ENCODE measurements around the gene ACOT7. TPM values are rescaled to one million over a fixed set of nuclear protein-coding genes. Genes with fewer than 3 reads are reported as not detected.
"Not testable (repeated sequence)": the region's sequence is repeated elsewhere in the genome, so short reads cannot be mapped to it uniquely, and the experiment has no call there.

ACOT7 gene
- total and polyA plus RNA-seq, 10 donors: 10.6 to 31.5 (median 20.3) TPM

GRCh38 chr1:6220236-6220635, 173.3 kb downstream of the ACOT7 start:
- TF ChIP-seq POLR2A (IDR thresholded peaks at IDR 0.05): no peak
- no peak for TF ChIP-seq CTCF (IDR thresholded peaks at IDR 0.05 in 8 of 11, conservative IDR thresholded peaks at IDR 0.05 in 3 of 11)
- no peak for TF ChIP-seq POLR2AphosphoS5 (IDR thresholded peaks at IDR 0.05)
- no peak overlapping the region for H3K4me3 ChIP-seq
- no peaks in the 10 kb centered on the region for H3K9me3 ChIP-seq
- intact Hi-C loops (cut with DNase I; ENCODE audit: low total_unique reads): no loop called here
- no peak overlapping the region for H3K27ac ChIP-seq
- H3K36me3 ChIP-seq: peaks cover 0 to 53% (median 28%) of the 10 kb centered on the region in 6 donors
- DNase-seq: no peak
- 90 to 94% (median 91%) methylated on average over 8 of the region's 8 CpGs for WGBS, 5 donors
- no peaks in the 10 kb centered on the region for H3K27me3 ChIP-seq (replicated peaks in 1 of 7)
- H3K4me1 ChIP-seq: peaks cover 0 to 14% (median 1%) of the 10 kb centered on the region in 6 donors

DNA sequence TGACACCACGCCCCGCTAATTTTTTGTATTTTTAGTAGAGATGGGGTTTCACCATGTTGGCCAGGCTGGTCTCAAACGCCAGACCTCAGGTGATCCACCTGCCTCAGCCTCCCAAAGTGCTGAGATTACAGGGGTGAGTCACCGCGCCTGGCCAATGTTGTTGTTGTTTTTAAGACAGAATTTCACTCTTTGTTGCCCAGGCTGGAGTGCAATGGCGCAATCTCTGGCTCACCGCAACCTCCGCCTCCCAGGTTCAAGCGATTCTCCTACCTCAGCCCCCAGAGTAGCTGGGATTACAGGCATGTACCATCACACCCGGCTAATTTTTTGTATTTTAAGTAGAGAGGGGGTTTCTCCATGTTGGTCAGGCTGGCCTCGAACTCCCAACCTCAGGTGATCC, 173.9 kb downstream of the ACOT7 start:
- H3K27me3 ChIP-seq (replicated peaks in 1 of 7); intact Hi-C loops (cut with DNase I; ENCODE audit: low total_unique reads); H3K9me3 ChIP-seq; H3K27ac ChIP-seq; DNase-seq; H3K4me3 ChIP-seq: not testable (repeated sequence)
- H3K36me3 ChIP-seq: peaks cover 0 to 47% (median 22%) of the 10 kb centered on the region in 6 donors
- 86 to 92% (median 92%) methylated on average over 11 of the region's 11 CpGs for WGBS, 5 donors
- H3K4me1 ChIP-seq: peaks cover 0 to 14% (median 1%) of the 10 kb centered on the region in 6 donors

DNA sequence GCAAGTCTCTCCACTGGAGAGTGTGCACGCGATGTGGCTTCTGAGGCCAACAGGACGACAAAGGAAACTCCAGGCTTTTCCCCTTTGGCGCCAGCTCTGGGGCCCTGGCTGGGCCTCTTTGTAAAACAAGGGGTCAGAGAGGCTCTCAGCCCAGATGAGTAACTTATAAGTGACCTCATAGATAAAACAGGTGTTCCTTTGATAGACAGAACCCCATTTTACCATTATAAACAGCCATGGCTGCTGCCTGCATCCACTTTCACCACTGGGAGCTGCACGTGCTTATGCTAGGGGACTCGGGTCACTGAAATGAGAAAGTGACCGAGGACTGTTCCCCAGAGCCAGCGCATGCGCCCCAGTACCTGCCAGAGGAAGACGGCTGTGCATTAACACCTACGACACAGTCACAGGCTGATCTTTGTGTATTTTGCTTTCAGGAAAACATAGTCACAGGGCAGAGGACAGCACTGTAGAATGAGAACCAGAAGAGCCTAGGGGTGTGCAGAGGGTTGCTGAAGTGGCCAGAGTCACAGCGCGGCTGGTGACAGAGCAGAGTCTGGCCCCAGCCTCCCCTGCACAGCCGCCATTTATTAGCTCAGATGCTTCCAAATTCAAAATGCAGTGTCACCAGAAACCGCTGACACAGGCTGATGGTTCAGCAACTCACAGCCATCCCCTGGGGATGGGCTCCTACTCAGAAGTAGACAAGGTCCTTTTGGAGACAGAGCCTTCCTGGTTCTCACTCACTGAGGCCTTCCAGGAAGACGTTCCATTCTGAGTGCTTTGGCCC, 175.0 kb downstream of the ACOT7 start:
- Histone ChIP-seq H3K36me3 (peaks cover 0 to 36% (median 11%) of the 10 kb centered on the region in 6 donors), H3K27ac (no peak overlapping the region), H3K4me1 (peaks cover 0 to 14% (median 1%) of the 10 kb centered on the region in 6 donors), H3K9me3 (no peaks in the 10 kb centered on the region), H3K4me3 (no peak overlapping the region), H3K27me3 (replicated peaks in 1 of 7) (no peaks in the 10 kb centered on the region)
- no peak for DNase-seq
- 86 to 92% (median 87%) methylated on average over 16 of the region's 16 CpGs for WGBS, 5 donors
- TF ChIP-seq POLR2AphosphoS5 (IDR thresholded peaks at IDR 0.05) (no peak), CTCF (IDR thresholded peaks at IDR 0.05 in 8 of 11, conservative IDR thresholded peaks at IDR 0.05 in 3 of 11) (no peak), POLR2A (IDR thresholded peaks at IDR 0.05) (no peak)
- intact Hi-C loops (cut with DNase I; ENCODE audit: low total_unique reads): no loop called here

Small RNA genes lying within 50 kb of the gene (microRNA-seq; reads per million reads assigned to microRNA genes)
- gene MIR4252: 0 reads per million in 3 donors

Small RNA genes lying within 50 kb of the gene (small RNA-seq; reads per million reads assigned to genes)
- 0 reads per million in 4 donors for gene MIR4252

Other genes with a start within 250 kb of the ACOT7 start
- gene CHD5, start 213.4 kb downstream of the ACOT7 start, total RNA-seq: under 1 TPM; 0.09 to 0.44 (median 0.17) TPM
- under 1 TPM; 0.04 to 0.10 (median 0.08) TPM for gene CHD5, start 213.4 kb downstream of the ACOT7 start, polyA plus RNA-seq
- gene RPL22, start 194.2 kb downstream of the ACOT7 start, total RNA-seq: 100 to 1,000 TPM; 106 to 424 (median 304) TPM
- 1,000 to 10,000 TPM in 2 of 3 donors, 100 to 1,000 TPM in 1; 500 to 1,105 (median 1,034) TPM for gene RPL22, start 194.2 kb downstream of the ACOT7 start, polyA plus RNA-seq
- 10 to 100 TPM in 2 of 7 donors, 1 to 10 TPM in 5; 4.2 to 12.5 (median 6.5) TPM for gene RNF207, start 187.6 kb downstream of the ACOT7 start, total RNA-seq
- gene RNF207, start 187.6 kb downstream of the ACOT7 start, polyA plus RNA-seq: 1 to 10 TPM; 2.8 to 6.2 (median 5.3) TPM
- gene ICMT, start 157.8 kb downstream of the ACOT7 start, total RNA-seq: 10 to 100 TPM; 19.8 to 34.6 (median 30.7) TPM
- 10 to 100 TPM in 1 of 3 donors, 1 to 10 TPM in 2; 5.2 to 13.3 (median 8.3) TPM for gene ICMT, start 157.8 kb downstream of the ACOT7 start, polyA plus RNA-seq
- gene HES3, start 149.6 kb downstream of the ACOT7 start, total RNA-seq: not detected
- gene HES3, start 149.6 kb downstream of the ACOT7 start, polyA plus RNA-seq: not detected
- gene GPR153, start 132.7 kb downstream of the ACOT7 start, total RNA-seq: 10 to 100 TPM in 6 of 7 donors, 1 to 10 TPM in 1; 7.1 to 26.6 (median 12.9) TPM
- gene GPR153, start 132.7 kb downstream of the ACOT7 start, polyA plus RNA-seq: 1 to 10 TPM; 2.1 to 5.7 (median 2.5) TPM
- gene HES2, start 26.2 kb upstream of the ACOT7 start, total RNA-seq: under 1 TPM in 2 of 7 donors, not detected in 5; 0.22 to 0.26 TPM
- 1 to 10 TPM in 1 of 3 donors, under 1 TPM in 1, not detected in 1; 0.02 to 1.3 TPM for gene HES2, start 26.2 kb upstream of the ACOT7 start, polyA plus RNA-seq
- gene ESPN, start 31.0 kb upstream of the ACOT7 start, total RNA-seq: 1 to 10 TPM in 4 of 7 donors, under 1 TPM in 2, not detected in 1; 0.43 to 6.0 (median 1.5) TPM
- gene ESPN, start 31.0 kb upstream of the ACOT7 start, polyA plus RNA-seq: under 1 TPM; 0.26 to 0.54 (median 0.50) TPM
- 100 to 1,000 TPM in 1 of 7 donors, 10 to 100 TPM in 6; 39.7 to 103 (median 65.4) TPM for gene TNFRSF25, start 72.4 kb upstream of the ACOT7 start, total RNA-seq
- gene TNFRSF25, start 72.4 kb upstream of the ACOT7 start, polyA plus RNA-seq: 100 to 1,000 TPM in 2 of 3 donors, 10 to 100 TPM in 1; 30.9 to 147 (median 102) TPM
- 100 to 1,000 TPM in 1 of 7 donors, 10 to 100 TPM in 6; 34.7 to 120 (median 60.1) TPM for gene PLEKHG5, start 97.9 kb upstream of the ACOT7 start, total RNA-seq
- 10 to 100 TPM in 2 of 3 donors, 1 to 10 TPM in 1; 6.4 to 66.9 (median 29.7) TPM for gene PLEKHG5, start 97.9 kb upstream of the ACOT7 start, polyA plus RNA-seq
- 10 to 100 TPM; 30.5 to 55.2 (median 51.5) TPM for gene NOL9, start 160.7 kb upstream of the ACOT7 start, total RNA-seq
- gene NOL9, start 160.7 kb upstream of the ACOT7 start, polyA plus RNA-seq: 10 to 100 TPM in 1 of 3 donors, 1 to 10 TPM in 2; 4.2 to 10.0 (median 5.8) TPM
- gene TAS1R1, start 161.5 kb upstream of the ACOT7 start, total RNA-seq: under 1 TPM; 0.13 to 0.88 (median 0.56) TPM
- gene TAS1R1, start 161.5 kb upstream of the ACOT7 start, polyA plus RNA-seq: under 1 TPM; 0.09 to 0.51 (median 0.33) TPM
- 10 to 100 TPM; 23.5 to 61.0 (median 48.0) TPM for gene ZBTB48, start 186.2 kb upstream of the ACOT7 start, total RNA-seq
- 100 to 1,000 TPM in 1 of 3 donors, 10 to 100 TPM in 2; 53.1 to 131 (median 89.3) TPM for gene ZBTB48, start 186.2 kb upstream of the ACOT7 start, polyA plus RNA-seq
- gene KLHL21, start 209.1 kb upstream of the ACOT7 start, total RNA-seq: 10 to 100 TPM; 18.5 to 41.5 (median 29.4) TPM
- gene KLHL21, start 209.1 kb upstream of the ACOT7 start, polyA plus RNA-seq: 10 to 100 TPM in 1 of 3 donors, 1 to 10 TPM in 2; 5.0 to 12.0 (median 6.2) TPM
- gene PHF13, start 220.0 kb upstream of the ACOT7 start, total RNA-seq: 10 to 100 TPM in 4 of 7 donors, 1 to 10 TPM in 3; 6.6 to 14.0 (median 10.5) TPM
- gene PHF13, start 220.0 kb upstream of the ACOT7 start, polyA plus RNA-seq: 1 to 10 TPM; 3.4 to 6.0 (median 4.4) TPM
- gene THAP3, start 231.1 kb upstream of the ACOT7 start, total RNA-seq: 10 to 100 TPM; 13.0 to 27.1 (median 15.5) TPM
- gene THAP3, start 231.1 kb upstream of the ACOT7 start, polyA plus RNA-seq: 10 to 100 TPM; 21.5 to 29.1 (median 24.0) TPM